Measurements from ENCODE around the gene NSMCE4A.

Gene NSMCE4A

DNA sequence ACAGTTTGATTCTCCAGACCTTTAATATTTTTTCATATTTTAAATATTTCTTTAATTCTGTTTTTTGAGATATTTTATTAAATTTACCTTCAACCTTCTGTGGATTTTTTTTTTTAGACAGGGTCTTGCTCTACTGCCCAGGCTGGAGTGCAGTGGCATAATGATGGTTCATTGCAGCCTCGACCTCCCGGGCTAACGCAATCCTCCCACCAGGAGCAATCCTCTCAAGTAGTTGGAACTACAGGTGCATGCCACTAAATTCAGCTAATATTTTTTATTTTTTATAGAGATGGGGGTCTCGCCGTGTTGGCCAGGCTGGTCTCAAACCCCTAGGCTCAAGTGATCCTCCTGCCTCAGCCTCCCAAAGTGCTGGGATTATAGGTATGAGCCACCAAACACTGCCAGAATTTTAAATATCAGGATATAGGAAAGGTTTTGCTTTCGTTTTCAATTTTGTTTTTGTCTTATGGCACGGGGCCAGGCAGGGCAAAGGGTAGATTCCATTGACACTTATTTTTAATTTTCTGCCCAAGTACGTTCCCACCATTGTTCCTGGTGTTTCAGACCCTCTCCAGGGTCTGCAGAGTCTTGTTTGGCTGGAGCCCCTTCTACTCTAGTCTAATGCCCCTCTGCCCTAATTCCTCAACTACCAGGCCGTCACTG, 15.1 kb upstream of the NSMCE4A start:
- no peaks in the 10 kb centered on the region for H3K9me3 ChIP-seq (ENCODE audit: control insufficient read depth, low read length)
- no peak for DNase-seq
- H3K4me3 ChIP-seq (ENCODE audit: insufficient read depth, low read depth, low read length, poor library complexity, severe bottlenecking) = no peak overlapping the region
- no peaks in the 10 kb centered on the region for H3K36me3 ChIP-seq (ENCODE audit: control insufficient read depth, insufficient read depth, low read length)
- no peaks in the 10 kb centered on the region for H3K4me1 ChIP-seq (ENCODE audit: control insufficient read depth, insufficient read depth, low read length, poor library complexity, severe bottlenecking)
- H3K27me3 ChIP-seq (replicated peaks; ENCODE audit: control insufficient read depth, insufficient read depth, low read length, poor library complexity, severe bottlenecking) = no peaks in the 10 kb centered on the region
- no peak overlapping the region for H3K27ac ChIP-seq (ENCODE audit: insufficient read depth, low read length, poor library complexity, severe bottlenecking)

DNA sequence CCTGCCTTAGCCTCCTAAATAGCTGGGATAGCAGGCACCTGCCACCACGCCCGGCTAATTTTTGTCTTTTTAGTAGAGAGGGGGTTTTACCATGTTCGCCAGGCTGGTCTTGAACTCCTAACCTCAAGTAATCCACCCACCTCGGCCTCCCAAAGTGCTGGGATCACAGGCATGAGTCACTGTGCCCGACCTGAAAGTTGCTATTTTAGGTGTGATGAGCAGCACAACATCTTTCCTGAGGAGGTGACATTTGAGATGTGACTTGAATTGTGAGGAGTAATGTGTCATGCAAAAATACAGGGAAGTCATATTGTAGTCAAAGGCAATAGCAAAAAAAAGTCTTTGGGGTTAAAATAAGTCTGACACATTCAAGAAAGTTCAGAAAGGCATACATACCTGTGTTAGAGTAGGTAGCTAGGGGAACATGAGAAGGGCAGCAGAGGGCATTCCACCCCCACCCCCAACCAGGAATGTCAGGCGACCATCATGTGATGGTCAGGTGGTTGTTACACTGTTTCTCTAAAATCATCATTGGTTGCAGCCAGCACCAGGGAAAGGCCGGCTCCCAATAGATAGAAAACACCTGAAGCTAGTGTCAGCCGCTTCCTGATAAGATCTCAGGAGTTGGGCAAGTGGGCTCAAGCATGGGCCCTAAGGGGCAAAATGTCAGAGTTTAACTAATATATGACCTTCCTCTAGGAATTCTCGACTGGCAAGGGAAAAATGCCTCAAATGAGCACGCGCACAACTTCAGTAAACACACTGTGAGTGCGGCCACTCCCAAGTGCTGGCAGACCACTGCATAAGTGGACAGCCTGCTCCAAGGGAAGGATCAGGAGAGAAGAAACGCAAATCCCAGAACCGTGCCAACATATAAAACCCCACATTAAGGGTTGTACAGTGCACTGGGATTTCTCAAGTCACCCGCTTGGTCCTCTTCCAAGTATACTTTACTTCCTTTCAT, 13.6 kb upstream of the NSMCE4A start, which contains the start of gene TACC2:
TACC2 (plus strand) TSS at position 803 of the 964 bp plus-strand sequence. CDS start 32,819 bp downstream, outside the sequence.
- Histone ChIP-seq H3K4me3 (ENCODE audit: insufficient read depth, low read depth, low read length, poor library complexity, severe bottlenecking) (no peak within 1 kb of the TSS), H3K9me3 (ENCODE audit: control insufficient read depth, low read length) (no peaks in the 10 kb centered on the region), H3K27ac (ENCODE audit: insufficient read depth, low read length, poor library complexity, severe bottlenecking) (no peak within 1 kb of the TSS), H3K27me3 (replicated peaks; ENCODE audit: control insufficient read depth, insufficient read depth, low read length, poor library complexity, severe bottlenecking) (no peaks in the 10 kb centered on the region), H3K36me3 (ENCODE audit: control insufficient read depth, insufficient read depth, low read length) (no peaks in the 10 kb centered on the region), H3K4me1 (ENCODE audit: control insufficient read depth, insufficient read depth, low read length, poor library complexity, severe bottlenecking) (no peaks in the 10 kb centered on the region)
- no peak for DNase-seq

DNA sequence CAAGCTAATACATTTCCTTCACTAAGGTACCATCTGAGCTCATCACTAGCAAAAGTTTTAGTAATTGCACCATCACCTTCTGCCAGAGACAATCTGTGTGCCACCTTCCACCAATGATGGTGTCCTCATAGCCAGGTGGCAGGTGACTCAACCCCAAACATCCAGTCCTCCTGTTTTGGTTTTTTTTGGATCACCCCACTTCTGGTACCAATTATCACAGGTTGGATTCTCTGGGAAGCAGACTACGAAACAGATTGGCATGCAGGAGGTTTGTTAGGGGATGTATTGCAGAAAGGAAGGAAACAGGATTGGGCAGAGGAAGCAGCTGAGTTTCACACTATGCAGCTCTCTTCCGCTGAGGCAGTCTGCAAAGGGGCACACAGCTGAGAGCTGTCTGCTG, 9.4 kb upstream of the NSMCE4A start:
- H3K27me3 ChIP-seq (replicated peaks; ENCODE audit: control insufficient read depth, insufficient read depth, low read length, poor library complexity, severe bottlenecking) = no peaks in the 10 kb centered on the region
- H3K4me3 ChIP-seq (ENCODE audit: insufficient read depth, low read depth, low read length, poor library complexity, severe bottlenecking) = no peak overlapping the region
- no peaks in the 10 kb centered on the region for H3K36me3 ChIP-seq (ENCODE audit: control insufficient read depth, insufficient read depth, low read length)
- DNase-seq = no peak
- no peaks in the 10 kb centered on the region for H3K4me1 ChIP-seq (ENCODE audit: control insufficient read depth, insufficient read depth, low read length, poor library complexity, severe bottlenecking)
- no peaks in the 10 kb centered on the region for H3K9me3 ChIP-seq (ENCODE audit: control insufficient read depth, low read length)
- H3K27ac ChIP-seq (ENCODE audit: insufficient read depth, low read length, poor library complexity, severe bottlenecking) = no peak overlapping the region

DNA sequence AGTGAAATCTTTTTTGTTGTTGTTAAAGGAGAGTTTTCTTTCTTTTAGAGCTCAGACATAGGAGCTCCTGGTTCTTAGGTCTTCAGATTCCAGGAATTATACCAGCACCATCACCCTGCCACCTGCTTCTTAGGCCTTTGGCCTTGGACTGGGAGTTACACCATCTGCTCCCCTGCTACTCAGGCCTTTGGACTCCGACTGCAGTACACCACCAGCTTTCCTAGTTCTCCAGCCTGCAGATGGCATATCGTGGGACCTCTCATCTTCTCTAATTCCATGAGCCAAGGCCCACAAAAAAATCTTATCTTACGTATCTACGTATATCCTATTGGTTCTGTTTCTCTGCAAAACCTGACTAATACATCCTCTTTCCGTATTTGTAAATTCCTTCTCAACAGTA, 8.8 kb upstream of the NSMCE4A start:
- Histone ChIP-seq H3K4me3 (ENCODE audit: insufficient read depth, low read depth, low read length, poor library complexity, severe bottlenecking) (no peak overlapping the region), H3K27me3 (replicated peaks; ENCODE audit: control insufficient read depth, insufficient read depth, low read length, poor library complexity, severe bottlenecking) (no peaks in the 10 kb centered on the region), H3K36me3 (ENCODE audit: control insufficient read depth, insufficient read depth, low read length) (no peaks in the 10 kb centered on the region), H3K9me3 (ENCODE audit: control insufficient read depth, low read length) (no peaks in the 10 kb centered on the region), H3K27ac (ENCODE audit: insufficient read depth, low read length, poor library complexity, severe bottlenecking) (no peak overlapping the region), H3K4me1 (ENCODE audit: control insufficient read depth, insufficient read depth, low read length, poor library complexity, severe bottlenecking) (no peaks in the 10 kb centered on the region)
- no peak for DNase-seq

DNA sequence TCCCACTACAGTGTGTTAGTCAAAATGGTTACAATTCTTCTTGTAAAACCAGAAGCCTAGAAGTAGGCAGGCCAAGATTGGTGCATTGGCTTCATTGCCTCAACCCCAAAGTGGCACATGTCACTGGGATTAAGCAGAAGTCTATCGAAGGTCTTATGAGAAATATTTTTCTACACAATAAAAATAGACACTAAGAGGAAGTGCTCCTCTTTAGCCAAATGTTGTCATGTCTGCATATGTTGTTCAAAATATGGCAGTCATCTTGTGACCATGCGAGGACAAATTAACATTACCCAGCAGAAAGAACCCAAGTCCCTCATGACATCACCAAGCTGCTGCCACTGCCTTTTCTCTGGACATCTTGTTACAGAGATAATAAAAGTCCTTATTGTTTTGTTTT, 6.3 kb upstream of the NSMCE4A start:
- no peaks in the 10 kb centered on the region for H3K27me3 ChIP-seq (replicated peaks; ENCODE audit: control insufficient read depth, insufficient read depth, low read length, poor library complexity, severe bottlenecking)
- H3K9me3 ChIP-seq (ENCODE audit: control insufficient read depth, low read length) = no peaks in the 10 kb centered on the region
- H3K27ac ChIP-seq (ENCODE audit: insufficient read depth, low read length, poor library complexity, severe bottlenecking) = no peak overlapping the region
- no peak for DNase-seq
- no peaks in the 10 kb centered on the region for H3K4me1 ChIP-seq (ENCODE audit: control insufficient read depth, insufficient read depth, low read length, poor library complexity, severe bottlenecking)
- no peak overlapping the region for H3K4me3 ChIP-seq (ENCODE audit: insufficient read depth, low read depth, low read length, poor library complexity, severe bottlenecking)
- H3K36me3 ChIP-seq (ENCODE audit: control insufficient read depth, insufficient read depth, low read length) = no peaks in the 10 kb centered on the region

DNA sequence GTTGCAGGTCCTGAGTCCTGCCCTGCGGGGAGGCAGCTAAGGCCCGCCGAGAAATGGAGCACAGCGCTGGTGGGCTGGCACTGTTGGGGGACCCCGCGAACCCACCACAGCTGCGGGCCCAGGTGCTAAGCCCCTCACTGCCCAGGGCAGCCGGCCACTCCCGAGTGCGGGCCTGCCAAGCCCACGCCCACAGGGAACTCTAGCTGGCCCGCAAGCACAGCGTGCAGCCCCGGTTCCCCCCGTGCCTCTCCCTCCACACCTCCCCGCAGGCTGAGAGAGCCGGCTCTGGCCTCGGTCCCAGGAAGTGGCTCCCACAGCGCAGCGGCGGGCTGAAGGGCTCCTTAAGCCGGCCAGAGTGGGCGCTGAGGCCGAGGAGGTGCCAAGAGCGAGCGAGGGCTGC, 3.5 kb upstream of the NSMCE4A start:
- Histone ChIP-seq H3K27ac (ENCODE audit: insufficient read depth, low read length, poor library complexity, severe bottlenecking) (no peak overlapping the region), H3K27me3 (replicated peaks; ENCODE audit: control insufficient read depth, insufficient read depth, low read length, poor library complexity, severe bottlenecking) (no peaks in the 10 kb centered on the region), H3K4me3 (ENCODE audit: insufficient read depth, low read depth, low read length, poor library complexity, severe bottlenecking) (no peak overlapping the region), H3K9me3 (ENCODE audit: control insufficient read depth, low read length) (no peaks in the 10 kb centered on the region), H3K36me3 (ENCODE audit: control insufficient read depth, insufficient read depth, low read length) (no peaks in the 10 kb centered on the region), H3K4me1 (ENCODE audit: control insufficient read depth, insufficient read depth, low read length, poor library complexity, severe bottlenecking) (peaks cover 2% of the 10 kb centered on the region)
- DNase-seq = no peak

DNA sequence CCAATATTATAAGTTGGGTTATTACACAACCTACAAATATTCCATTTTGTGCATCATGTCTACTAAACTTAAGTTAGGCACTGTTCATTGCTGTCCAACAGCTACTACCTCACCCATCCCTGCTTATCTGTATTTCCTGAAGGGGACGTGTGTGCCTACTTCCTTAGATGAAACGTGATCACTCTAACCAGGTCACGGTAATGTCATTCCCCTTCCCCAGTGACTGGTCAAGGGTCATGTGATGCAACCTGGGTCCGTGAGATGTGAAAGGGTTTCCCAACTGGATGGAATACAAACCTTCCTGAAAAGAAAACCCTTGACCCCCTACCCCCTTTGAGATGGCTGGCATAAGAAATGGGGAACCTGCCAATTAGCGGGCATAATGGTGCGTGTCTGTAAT, 1.6 kb upstream of the NSMCE4A start:
- H3K4me1 ChIP-seq (ENCODE audit: control insufficient read depth, insufficient read depth, low read length, poor library complexity, severe bottlenecking) = peaks cover 9% of the 10 kb centered on the region
- H3K9me3 ChIP-seq (ENCODE audit: control insufficient read depth, low read length) = no peaks in the 10 kb centered on the region
- H3K36me3 ChIP-seq (ENCODE audit: control insufficient read depth, insufficient read depth, low read length) = no peaks in the 10 kb centered on the region
- no peak overlapping the region for H3K27ac ChIP-seq (ENCODE audit: insufficient read depth, low read length, poor library complexity, severe bottlenecking)
- no peak overlapping the region for H3K4me3 ChIP-seq (ENCODE audit: insufficient read depth, low read depth, low read length, poor library complexity, severe bottlenecking)
- no peak for DNase-seq
- H3K27me3 ChIP-seq (replicated peaks; ENCODE audit: control insufficient read depth, insufficient read depth, low read length, poor library complexity, severe bottlenecking) = no peaks in the 10 kb centered on the region

- Histone ChIP-seq H3K27me3 (replicated peaks; ENCODE audit: control insufficient read depth, insufficient read depth, low read length, poor library complexity, severe bottlenecking) (no peaks in the 10 kb centered on the region), H3K27ac (ENCODE audit: insufficient read depth, low read length, poor library complexity, severe bottlenecking) (peak overlapping the region; percentile 68), H3K9me3 (ENCODE audit: control insufficient read depth, low read length) (no peaks in the 10 kb centered on the region), H3K36me3 (ENCODE audit: control insufficient read depth, insufficient read depth, low read length) (no peaks in the 10 kb centered on the region), H3K4me3 (ENCODE audit: insufficient read depth, low read depth, low read length, poor library complexity, severe bottlenecking) (peak overlapping the region; percentile 95), H3K4me1 (ENCODE audit: control insufficient read depth, insufficient read depth, low read length, poor library complexity, severe bottlenecking) (peaks cover 9% of the 10 kb centered on the region)
- no peak for DNase-seq
Observed at GRCh38 chr10:121975295-121976086, 474 bp upstream of the NSMCE4A start.

DNA sequence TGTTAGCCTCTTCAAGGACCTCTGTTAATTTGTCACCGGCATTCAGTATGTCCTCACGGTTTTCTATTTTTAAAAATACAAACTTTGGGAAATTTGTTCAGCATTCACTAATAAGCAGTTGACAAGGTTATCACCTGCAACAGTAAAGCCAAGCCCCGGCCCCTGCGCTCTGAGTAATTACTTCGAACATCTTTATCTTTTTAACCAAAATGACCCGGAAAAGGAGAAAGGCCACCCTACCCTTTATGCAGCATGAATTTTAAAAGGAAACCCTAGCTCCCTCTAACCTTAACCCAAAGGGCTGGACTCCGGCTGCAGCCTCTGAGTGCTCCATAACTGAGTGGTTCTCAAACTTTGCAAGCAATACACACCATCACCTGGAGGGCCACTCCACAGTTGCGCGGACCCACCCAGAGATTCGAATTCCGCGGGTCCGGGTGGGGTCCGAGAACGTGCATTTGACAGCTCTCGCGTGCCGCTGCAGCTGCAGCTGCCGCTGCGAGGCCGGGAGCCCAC, 940 bp downstream of the NSMCE4A start:
- Histone ChIP-seq H3K4me3 (ENCODE audit: insufficient read depth, low read depth, low read length, poor library complexity, severe bottlenecking) (peak overlapping the region; percentile 95), H3K36me3 (ENCODE audit: control insufficient read depth, insufficient read depth, low read length) (no peaks in the 10 kb centered on the region), H3K27me3 (replicated peaks; ENCODE audit: control insufficient read depth, insufficient read depth, low read length, poor library complexity, severe bottlenecking) (no peaks in the 10 kb centered on the region), H3K27ac (ENCODE audit: insufficient read depth, low read length, poor library complexity, severe bottlenecking) (peak overlapping the region; percentile 68), H3K4me1 (ENCODE audit: control insufficient read depth, insufficient read depth, low read length, poor library complexity, severe bottlenecking) (peaks cover 9% of the 10 kb centered on the region), H3K9me3 (ENCODE audit: control insufficient read depth, low read length) (no peaks in the 10 kb centered on the region)
- DNase-seq = no peak
